CD4-positive, alpha-beta T cell treated with Interferon gamma for 1 hour (primary cell): ENCODE data around the gene RPP14.

Experiments used
- DNase-seq: peaks from one replicate; pipeline ENCODE4 v3.0.0-alpha.2; 2020

The RPP14 gene

DNA sequence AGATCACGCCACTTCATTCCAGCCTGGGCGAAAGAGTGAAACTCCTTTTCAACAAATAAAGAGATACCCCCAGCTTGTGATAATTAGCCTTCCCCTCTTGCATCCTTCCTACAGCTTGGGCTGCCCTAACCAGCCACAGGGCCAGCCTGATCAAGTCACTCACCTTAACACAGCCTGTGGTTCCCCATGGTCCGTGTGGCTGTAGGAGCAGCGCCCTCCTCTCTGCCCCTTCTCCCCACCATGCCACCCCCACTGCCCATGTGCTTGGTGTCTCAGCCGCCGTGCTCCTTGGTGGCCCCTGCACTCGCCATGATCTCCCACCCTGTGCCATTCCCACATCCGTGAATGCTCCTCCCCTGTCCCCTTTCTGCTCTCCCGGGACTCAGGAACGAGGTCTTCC lies 13.2 kb upstream of the RPP14 start:
- DNase-seq: no peak

DNA sequence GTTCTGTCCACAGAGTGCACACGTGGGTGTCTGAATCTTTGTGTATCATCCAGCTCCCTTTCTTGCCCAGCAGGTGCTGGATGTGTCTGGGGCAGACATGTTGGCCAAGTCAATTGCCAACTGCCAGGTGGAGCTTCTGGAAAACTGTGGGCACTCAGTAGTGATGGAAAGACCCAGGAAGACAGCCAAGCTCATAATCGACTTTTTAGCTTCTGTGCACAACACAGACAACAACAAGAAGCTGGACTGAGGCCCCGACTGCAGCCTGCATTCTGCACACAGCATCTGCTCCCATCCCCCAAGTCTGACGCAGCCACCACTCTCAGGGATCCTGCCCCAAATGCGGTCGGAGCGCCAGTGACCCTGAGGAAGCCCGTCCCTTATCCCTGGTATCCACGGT lies 12.5 kb upstream of the RPP14 start:
- no peak for DNase-seq

DNA sequence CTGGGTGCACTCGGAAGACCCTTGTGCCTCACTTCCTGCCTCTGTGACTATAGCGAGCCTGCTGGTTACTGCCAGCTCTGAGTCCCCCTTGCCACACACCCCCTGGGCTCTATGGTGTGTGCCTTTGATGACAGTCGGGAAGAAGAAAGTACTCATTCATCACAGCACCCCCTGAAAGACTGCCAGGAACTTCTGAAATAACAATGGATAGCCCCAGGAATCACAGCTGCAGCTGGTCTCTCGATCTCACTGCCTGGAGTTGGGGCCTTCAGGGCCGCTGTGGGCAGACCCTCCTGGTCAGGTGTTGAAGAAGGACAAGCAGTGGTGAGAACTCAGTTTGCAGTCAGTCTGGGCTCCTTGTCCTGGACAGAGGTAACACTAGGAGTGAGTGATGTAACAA lies 9.8 kb upstream of the RPP14 start:
- DNase-seq: no peak

GRCh38 chr3:58296843-58297242 lies 9.2 kb upstream of the RPP14 start:
- no peak for DNase-seq

DNA sequence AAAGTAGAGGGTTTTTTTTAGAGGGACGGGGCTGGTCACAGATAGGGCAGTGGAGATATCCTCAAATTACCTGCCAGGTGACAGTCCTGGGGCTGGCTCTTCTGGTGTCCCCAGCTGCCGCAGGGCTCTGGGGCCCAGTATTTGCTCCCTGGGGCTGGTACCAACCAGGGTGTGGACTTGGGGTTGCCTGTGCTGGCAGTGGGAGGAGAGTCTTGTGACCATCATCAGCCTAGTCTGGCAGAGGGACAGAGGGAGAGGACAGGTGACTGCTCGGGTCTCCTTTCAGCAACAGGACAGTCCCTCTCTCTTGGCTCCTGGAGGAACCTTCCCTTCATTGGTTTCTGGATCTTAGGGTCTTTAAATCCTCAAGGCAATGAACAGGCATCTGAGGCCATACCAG lies 7.9 kb upstream of the RPP14 start:
- no peak for DNase-seq

DNA sequence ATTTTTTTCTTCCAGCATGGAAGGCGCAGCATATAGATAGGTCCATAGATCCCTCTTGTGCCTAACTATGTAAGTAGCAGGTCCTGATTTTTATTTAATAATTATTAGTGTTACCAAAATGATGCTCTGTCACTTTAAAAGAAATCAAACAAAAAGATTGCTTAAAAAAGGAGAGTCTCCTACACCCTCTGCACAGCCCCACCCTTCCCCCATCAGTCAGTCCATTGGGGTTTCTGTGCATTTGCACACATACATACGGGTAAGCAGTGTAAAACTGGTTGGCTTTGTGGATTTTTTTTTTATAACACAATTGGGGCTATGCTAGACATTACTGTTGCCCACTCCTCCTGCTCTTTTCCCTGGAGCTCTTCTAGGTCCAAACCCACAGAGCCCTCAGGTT lies 7.0 kb upstream of the RPP14 start:
- no peak for DNase-seq

- no peak for DNase-seq
These were observed 6.1 kb upstream of the RPP14 start for GRCh38 chr3:58299839-58300516.

DNA sequence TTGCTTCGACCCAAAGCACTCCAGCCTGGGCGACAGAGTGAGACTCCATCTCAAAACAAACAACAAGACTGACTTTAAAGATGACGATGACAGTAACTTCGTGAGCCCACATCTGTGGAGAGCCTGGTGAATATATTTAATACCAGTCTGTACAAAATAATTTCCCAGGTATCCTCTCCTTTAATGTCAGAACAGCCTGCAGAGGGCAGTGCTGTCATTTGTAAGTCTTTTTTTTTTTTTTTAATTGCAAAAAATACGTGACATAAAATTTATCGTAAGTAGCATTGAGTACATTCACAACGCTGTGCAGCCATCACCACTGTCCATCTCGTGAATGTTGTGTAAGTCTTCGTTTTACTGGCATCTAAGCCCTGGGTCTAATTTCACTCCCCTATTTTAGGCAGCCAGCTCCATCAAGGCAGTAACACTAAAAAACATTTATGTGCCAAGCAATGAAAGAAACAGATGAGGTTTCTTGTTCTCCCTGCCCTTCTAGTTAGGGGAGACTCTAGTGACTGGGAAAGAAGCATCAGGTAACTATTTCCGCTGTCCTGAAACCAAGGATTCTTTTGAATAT lies 1.7 kb downstream of the RPP14 start:
- DNase-seq: peak; percentile 41

GRCh38 chr3:58308728-58309127 lies 2.7 kb downstream of the RPP14 start:
- no peak for DNase-seq

GRCh38 chr3:58317811-58318210 lies 11.8 kb downstream of the RPP14 start:
- no peak for DNase-seq

- no peak for DNase-seq
These were observed 15.7 kb downstream of the RPP14 start for GRCh38 chr3:58321791-58322190.

- DNase-seq: no peak
These were observed 16.7 kb downstream of the RPP14 start for GRCh38 chr3:58322793-58323192.

- no peak for DNase-seq
These were observed 17.7 kb downstream of the RPP14 start for GRCh38 chr3:58323529-58324390.

- DNase-seq: no peak
These were observed 18.6 kb downstream of the RPP14 start for GRCh38 chr3:58324391-58325390.

- DNase-seq: no peak
These were observed 19.5 kb downstream of the RPP14 start for GRCh38 chr3:58325525-58325992.

GRCh38 chr3:58326267-58326900 lies 20.3 kb downstream of the RPP14 start:
- no peak for DNase-seq

GRCh38 chr3:58329150-58329921 lies 23.3 kb downstream of the RPP14 start:
- DNase-seq: no peak

DNA sequence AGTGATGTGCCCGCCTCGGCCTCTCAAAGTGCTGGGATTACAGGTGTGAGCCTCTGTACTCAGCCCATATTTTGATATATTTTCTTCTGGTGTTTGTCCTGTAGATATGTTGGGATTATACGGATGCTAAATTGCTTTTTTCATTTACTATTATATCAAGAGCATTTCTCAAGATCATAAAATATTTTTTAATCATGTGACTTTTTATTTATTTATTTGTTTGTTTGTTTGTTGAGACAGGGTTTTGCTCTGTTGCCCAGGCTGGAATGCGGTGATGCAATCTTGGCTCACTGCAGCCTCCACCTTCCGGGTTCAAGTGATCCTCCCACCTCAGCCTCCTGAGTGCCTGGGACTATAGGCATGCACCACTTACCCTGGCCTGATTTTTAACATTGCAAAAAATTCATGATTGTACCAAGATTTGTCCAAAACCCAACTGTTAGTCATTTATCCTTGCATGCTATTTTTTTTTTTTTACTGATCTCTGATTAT lies 23.9 kb downstream of the RPP14 start:
- no peak for DNase-seq

DNA sequence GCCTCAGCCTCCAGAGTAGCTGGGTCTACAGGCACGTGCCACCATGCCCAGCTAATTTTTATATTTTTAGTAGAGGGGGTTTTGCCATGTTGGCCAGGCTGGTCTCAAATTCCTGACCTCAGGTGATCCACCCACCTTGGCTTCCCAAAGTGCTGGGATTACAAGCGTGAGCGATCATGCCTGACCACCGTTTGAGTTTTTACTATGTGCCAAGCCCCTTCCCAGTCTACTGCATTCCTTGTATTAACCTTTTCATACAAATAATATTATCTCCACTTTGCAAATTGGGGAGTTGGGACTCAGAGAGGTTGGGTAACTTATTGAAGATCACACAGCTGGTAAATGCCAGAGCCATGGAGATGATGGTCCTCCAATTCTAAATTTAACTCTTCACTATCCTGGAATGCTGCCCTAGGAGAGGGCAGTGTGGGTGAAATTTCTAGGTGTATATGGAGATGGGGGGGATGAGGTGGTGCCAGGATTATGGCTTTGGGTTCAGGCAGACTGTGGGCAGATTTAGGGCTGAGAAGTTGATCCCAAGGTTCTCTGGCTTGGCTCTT lies 25.6 kb downstream of the RPP14 start:
- no peak for DNase-seq

GRCh38 chr3:58332575-58333188 lies 26.6 kb downstream of the RPP14 start, which contains the start of gene PXK:
PXK (plus strand) TSS chr3:58332892; CDS start chr3:58332989, 97 bp downstream.
- peak; percentile 76 for DNase-seq
